GM21717 (cell line): ENCODE data around the gene SMURF2.
"Not testable (repeated sequence)": the region's sequence is repeated elsewhere in the genome, so short reads cannot be mapped to it uniquely, and the experiment has no call there.

Experiments used
- ATAC-seq: cut with Tn5 transposase; IDR thresholded peaks from one replicate; pipeline ENCODE4 v1.9.1; 2021; ENCODE audit warnings: mild to moderate bottlenecking, moderate library complexity; ENCODE audit not compliant: unreplicated experiment

SMURF2 gene

GRCh38 chr17:64599187-64599676 is 62.9 kb downstream of the SMURF2 start:
- peak; percentile 92 for ATAC-seq

GRCh38 chr17:64598672-64599071 is 63.4 kb downstream of the SMURF2 start:
- ATAC-seq, result no peak

GRCh38 chr17:64596988-64597387 is 65.1 kb downstream of the SMURF2 start:
- no peak for ATAC-seq

GRCh38 chr17:64596439-64596838 is 65.7 kb downstream of the SMURF2 start:
- ATAC-seq, result no peak

- no peak for ATAC-seq
Measured at GRCh38 chr17:64591944-64592343, 70.2 kb downstream of the SMURF2 start.

- no peak for ATAC-seq
Measured at GRCh38 chr17:64585146-64585545, 77.0 kb downstream of the SMURF2 start.

- no peak for ATAC-seq
Measured at GRCh38 chr17:64583038-64583437, 79.1 kb downstream of the SMURF2 start.

GRCh38 chr17:64580384-64581315 is 81.5 kb downstream of the SMURF2 start:
- ATAC-seq, result no peak

GRCh38 chr17:64579917-64580316 is 82.2 kb downstream of the SMURF2 start:
- no peak for ATAC-seq

GRCh38 chr17:64577025-64577424 is 85.1 kb downstream of the SMURF2 start:
- not testable (repeated sequence) for ATAC-seq

- no peak for ATAC-seq
Measured at GRCh38 chr17:64575431-64575830, 86.7 kb downstream of the SMURF2 start.

- ATAC-seq, result no peak
Measured at GRCh38 chr17:64574646-64575045, 87.5 kb downstream of the SMURF2 start.

- no peak for ATAC-seq
Measured at GRCh38 chr17:64573214-64573613, 88.9 kb downstream of the SMURF2 start.

GRCh38 chr17:64572682-64573154 is 89.4 kb downstream of the SMURF2 start:
- ATAC-seq, result no peak

- no peak for ATAC-seq
Measured at GRCh38 chr17:64571746-64572145, 90.4 kb downstream of the SMURF2 start.

- no peak for ATAC-seq
Measured at GRCh38 chr17:64565563-64565962, 96.5 kb downstream of the SMURF2 start.

GRCh38 chr17:64564098-64564497 is 98.0 kb downstream of the SMURF2 start:
- ATAC-seq, result no peak

GRCh38 chr17:64555281-64555680 is 106.8 kb downstream of the SMURF2 start:
- ATAC-seq, result no peak

GRCh38 chr17:64554028-64554637 is 108.0 kb downstream of the SMURF2 start:
- ATAC-seq, result no peak

- ATAC-seq, result no peak
Measured at GRCh38 chr17:64551461-64551860, 110.6 kb downstream of the SMURF2 start.

GRCh38 chr17:64547319-64547718 is 114.8 kb downstream of the SMURF2 start:
- ATAC-seq, result no peak

- ATAC-seq, result no peak
Measured at GRCh38 chr17:64546716-64547115, 115.4 kb downstream of the SMURF2 start.
